Astrocyte (in vitro differentiated cells and primary cell): Measurements from ENCODE around the gene RBM27. TPM values are rescaled to one million over a fixed set of nuclear protein-coding genes. Genes with fewer than 3 reads are reported as not detected.

Source experiments
- DNase-seq: peaks from one replicate; pipeline ENCODE4 v3.0.0-alpha.2; 2010; ENCODE audit warnings: low read depth
- FAIRE-seq: peaks from 2 replicates; lab custom pipeline; 2011; peaks lifted over from hg19 to GRCh38; lab: Jason Lieb, UNC
- H2AFZ ChIP-seq: 2 replicates; pipeline ENCODE4 v1.6.0; 2012; ENCODE audit warnings: low read depth, low read length, inconsistent platforms
- H3K27ac ChIP-seq: 2 replicates; pipeline ENCODE4 v1.5.1; 2011; ENCODE audit warnings: low read depth, low read length, inconsistent platforms
- H3K27me3 ChIP-seq: 2 replicates; pipeline ENCODE4 v1.6.0; 2011; ENCODE audit warnings: low read length, inconsistent platforms; ENCODE audit not compliant: insufficient read depth
- H3K36me3 ChIP-seq: 2 replicates; pipeline ENCODE4 v1.5.1; 2011; ENCODE audit warnings: low read length, inconsistent platforms; ENCODE audit not compliant: insufficient read depth
- H3K4me1 ChIP-seq: 2 replicates; pipeline ENCODE4 v1.5.1; 2011; ENCODE audit warnings: low read length, inconsistent platforms; ENCODE audit not compliant: insufficient read depth
- H3K4me2 ChIP-seq: 2 replicates; pipeline ENCODE4 v1.6.0; 2012; ENCODE audit warnings: low read length, inconsistent platforms
- H3K4me3 ChIP-seq: 2 replicates; pipeline ENCODE4 v1.5.1; 2011; ENCODE audit warnings: low read depth, mild to moderate bottlenecking, low read length, inconsistent platforms; ENCODE audit not compliant: insufficient read depth
- H3K79me2 ChIP-seq: 2 replicates; pipeline ENCODE4 v1.6.0; 2012; ENCODE audit warnings: mild to moderate bottlenecking, low read length, inconsistent platforms; ENCODE audit not compliant: insufficient read depth
- H3K9ac ChIP-seq: 2 replicates; pipeline ENCODE4 v1.6.0; 2012; ENCODE audit warnings: mild to moderate bottlenecking, low read length, inconsistent platforms
- H3K9me3 ChIP-seq: 2 replicates; pipeline ENCODE4 v1.5.1; 2012; ENCODE audit warnings: low read depth, mild to moderate bottlenecking, low read length, inconsistent platforms; ENCODE audit not compliant: insufficient read depth
- H4K20me1 ChIP-seq: 2 replicates; pipeline ENCODE4 v1.6.0; 2012; ENCODE audit warnings: low read length, inconsistent platforms; ENCODE audit not compliant: insufficient read depth
- H3K27ac Mint-ChIP-seq: one replicate; pipeline ENCODE4 v1.8.0; 2021; ENCODE audit warnings: mild to moderate bottlenecking, mixed read lengths; ENCODE audit not compliant: unreplicated experiment
- H3K27me3 Mint-ChIP-seq: one replicate; pipeline ENCODE4 v1.8.0; 2021; ENCODE audit warnings: low read depth, mixed read lengths; ENCODE audit not compliant: unreplicated experiment
- H3K36me3 Mint-ChIP-seq: one replicate; pipeline ENCODE4 v1.8.0; 2021; ENCODE audit warnings: low read depth, mixed read lengths; ENCODE audit not compliant: unreplicated experiment
- H3K4me1 Mint-ChIP-seq: one replicate; pipeline ENCODE4 v1.8.0; 2021; ENCODE audit warnings: low read depth, mixed read lengths; ENCODE audit not compliant: unreplicated experiment
- H3K4me3 Mint-ChIP-seq: one replicate; pipeline ENCODE4 v1.8.0; 2021; ENCODE audit warnings: mild to moderate bottlenecking, moderate library complexity, mixed read lengths; ENCODE audit not compliant: unreplicated experiment
- H3K9me3 Mint-ChIP-seq: one replicate; pipeline ENCODE4 v1.8.0; 2021; ENCODE audit warnings: mild to moderate bottlenecking, mixed read lengths; ENCODE audit not compliant: unreplicated experiment
- EZH2 ChIP-seq: IDR thresholded peaks from 2 replicates; pipeline ENCODE4 v1.6.1; 2012; ENCODE audit warnings: mild to moderate bottlenecking, low read length, inconsistent platforms; ENCODE audit not compliant: insufficient read depth
- total RNA-seq: library from RNA; stranded (reverse); gene quantifications from 2 replicates; pipeline ENCODE4 v1.2.1, GENCODE V29; 2021
- TF ChIP-seq, protein P1 (sequence below): IDR thresholded peaks from 2 replicates; pipeline ENCODE4 v1.5.1; 2011; ENCODE audit warnings: low read depth, mild to moderate bottlenecking, inconsistent platforms, low read length, moderate library complexity; ENCODE audit not compliant: insufficient read depth

Gene RBM27
- total RNA-seq, 1 donor from 2014 or later, result 24.4 TPM

DNA sequence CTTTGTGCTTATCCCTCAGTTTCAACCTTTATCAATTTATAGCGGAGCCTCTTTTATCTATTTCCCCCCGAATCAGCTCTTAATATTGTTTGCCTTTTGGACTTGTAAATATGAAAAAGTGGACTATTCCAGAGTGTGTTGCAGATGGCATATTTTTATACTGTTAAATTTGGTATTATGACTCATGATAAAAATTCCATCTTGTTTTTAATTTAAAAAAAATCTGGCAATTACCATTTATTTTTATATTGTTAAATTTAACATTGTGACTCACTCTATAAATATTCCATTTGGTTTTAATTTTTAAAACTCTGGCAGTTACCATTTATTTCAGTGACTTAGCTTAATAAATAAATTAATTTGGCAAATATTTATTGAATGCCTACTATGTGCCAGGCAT lies 37.5 kb downstream of the RBM27 start:
- H3K36me3 ChIP-seq, result peaks cover 9% of the 10 kb centered on the region
- Mint-ChIP-seq H3K27ac (no peak overlapping the region), H3K4me1 (peaks cover 2% of the 10 kb centered on the region), H3K9me3 (no peaks in the 10 kb centered on the region), H3K36me3 (peaks cover 11% of the 10 kb centered on the region), H3K4me3 (no peak overlapping the region), H3K27me3 (no peaks in the 10 kb centered on the region)
- TF ChIP-seq, protein P1, sequence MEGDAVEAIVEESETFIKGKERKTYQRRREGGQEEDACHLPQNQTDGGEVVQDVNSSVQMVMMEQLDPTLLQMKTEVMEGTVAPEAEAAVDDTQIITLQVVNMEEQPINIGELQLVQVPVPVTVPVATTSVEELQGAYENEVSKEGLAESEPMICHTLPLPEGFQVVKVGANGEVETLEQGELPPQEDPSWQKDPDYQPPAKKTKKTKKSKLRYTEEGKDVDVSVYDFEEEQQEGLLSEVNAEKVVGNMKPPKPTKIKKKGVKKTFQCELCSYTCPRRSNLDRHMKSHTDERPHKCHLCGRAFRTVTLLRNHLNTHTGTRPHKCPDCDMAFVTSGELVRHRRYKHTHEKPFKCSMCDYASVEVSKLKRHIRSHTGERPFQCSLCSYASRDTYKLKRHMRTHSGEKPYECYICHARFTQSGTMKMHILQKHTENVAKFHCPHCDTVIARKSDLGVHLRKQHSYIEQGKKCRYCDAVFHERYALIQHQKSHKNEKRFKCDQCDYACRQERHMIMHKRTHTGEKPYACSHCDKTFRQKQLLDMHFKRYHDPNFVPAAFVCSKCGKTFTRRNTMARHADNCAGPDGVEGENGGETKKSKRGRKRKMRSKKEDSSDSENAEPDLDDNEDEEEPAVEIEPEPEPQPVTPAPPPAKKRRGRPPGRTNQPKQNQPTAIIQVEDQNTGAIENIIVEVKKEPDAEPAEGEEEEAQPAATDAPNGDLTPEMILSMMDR, result no peak
- no peak for TF ChIP-seq EZH2
- no peaks in the 10 kb centered on the region for H3K4me1 ChIP-seq
- no peak overlapping the region for H3K27ac ChIP-seq
- H3K9ac ChIP-seq, result no peak overlapping the region
- DNase-seq (no peak), FAIRE-seq (no peak)
- H3K27me3 ChIP-seq, result no peaks in the 10 kb centered on the region
- no peak overlapping the region for H3K4me2 ChIP-seq
- H4K20me1 ChIP-seq, result peaks cover 4% of the 10 kb centered on the region
- no peak overlapping the region for H3K4me3 ChIP-seq
- peaks cover 12% of the 10 kb centered on the region for H3K79me2 ChIP-seq
- H3K9me3 ChIP-seq, result no peaks in the 10 kb centered on the region
- no peak overlapping the region for H2AFZ ChIP-seq

DNA sequence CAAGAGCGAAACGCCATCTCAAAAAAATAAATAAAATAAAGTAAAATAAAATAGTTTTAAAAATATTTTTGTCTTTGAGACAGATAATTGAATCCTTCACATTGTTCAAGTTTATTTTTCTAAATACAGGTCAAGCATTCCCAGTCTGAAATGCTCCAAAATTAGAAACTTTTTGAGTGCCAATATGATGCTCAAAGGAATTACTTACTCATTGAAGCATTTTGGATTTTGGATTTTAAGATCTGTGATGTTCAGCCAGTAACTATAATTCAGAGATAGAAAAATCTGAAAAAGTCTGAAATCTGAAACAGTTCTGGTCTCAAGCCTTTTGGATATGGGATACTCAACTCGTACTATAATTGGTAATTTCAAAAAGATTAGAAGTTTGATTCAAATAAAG lies 39.8 kb downstream of the RBM27 start:
- Histone ChIP-seq H4K20me1 (peaks cover 4% of the 10 kb centered on the region), H3K4me2 (no peak overlapping the region), H3K9me3 (no peaks in the 10 kb centered on the region), H3K27ac (no peak overlapping the region), H3K79me2 (peaks cover 12% of the 10 kb centered on the region), H3K4me1 (no peaks in the 10 kb centered on the region), H3K9ac (no peak overlapping the region), H3K27me3 (no peaks in the 10 kb centered on the region), H3K36me3 (peaks cover 3% of the 10 kb centered on the region), H2AFZ (no peak overlapping the region), H3K4me3 (no peak overlapping the region)
- peaks cover 5% of the 10 kb centered on the region for H3K36me3 Mint-ChIP-seq
- H3K27me3 Mint-ChIP-seq, result no peaks in the 10 kb centered on the region
- H3K9me3 Mint-ChIP-seq, result no peaks in the 10 kb centered on the region
- TF ChIP-seq, protein P1, result no peak
- peaks cover 2% of the 10 kb centered on the region for H3K4me1 Mint-ChIP-seq
- no peak overlapping the region for H3K27ac Mint-ChIP-seq
- no peak for DNase-seq
- no peak overlapping the region for H3K4me3 Mint-ChIP-seq
- FAIRE-seq, result no peak

DNA sequence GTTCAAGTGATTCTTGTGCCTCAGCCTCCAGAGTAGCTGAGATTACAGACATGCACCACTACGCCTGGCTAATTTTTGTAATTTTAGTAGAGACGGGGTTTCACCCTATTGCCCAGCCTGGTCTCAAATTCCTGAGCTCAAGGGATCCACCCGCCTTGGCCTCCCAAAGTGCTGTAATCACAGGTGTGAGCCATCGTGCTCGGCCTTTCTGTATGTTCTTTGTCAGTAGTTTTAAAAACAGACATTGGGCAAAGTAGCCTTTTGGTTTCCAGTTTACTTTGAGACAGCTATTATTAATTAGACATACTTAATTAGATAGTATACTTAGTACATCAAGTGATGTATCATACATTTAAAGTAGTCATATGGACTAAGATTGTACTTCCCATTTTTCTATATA lies 45.2 kb downstream of the RBM27 start:
- no peak overlapping the region for H3K27ac ChIP-seq
- no peaks in the 10 kb centered on the region for H3K27me3 Mint-ChIP-seq
- H2AFZ ChIP-seq, result no peak overlapping the region
- H3K4me1 Mint-ChIP-seq, result no peaks in the 10 kb centered on the region
- no peaks in the 10 kb centered on the region for H3K27me3 ChIP-seq
- no peak overlapping the region for H3K9ac ChIP-seq
- H3K27ac Mint-ChIP-seq, result no peak overlapping the region
- no peak for DNase-seq
- TF ChIP-seq EZH2, result no peak
- TF ChIP-seq, protein P1, result no peak
- H3K4me1 ChIP-seq, result no peaks in the 10 kb centered on the region
- no peaks in the 10 kb centered on the region for H3K9me3 Mint-ChIP-seq
- H3K4me2 ChIP-seq, result no peak overlapping the region
- H3K36me3 Mint-ChIP-seq, result peaks cover 4% of the 10 kb centered on the region
- H4K20me1 ChIP-seq, result peaks cover 5% of the 10 kb centered on the region
- no peak overlapping the region for H3K4me3 Mint-ChIP-seq
- H3K9me3 ChIP-seq, result no peaks in the 10 kb centered on the region
- no peak overlapping the region for H3K4me3 ChIP-seq
- H3K36me3 ChIP-seq, result no peaks in the 10 kb centered on the region
- H3K79me2 ChIP-seq, result peaks cover 10% of the 10 kb centered on the region
- no peak for FAIRE-seq
